Measurements from ENCODE around the gene RGS10. TPM values are rescaled to one million over a fixed set of nuclear protein-coding genes. Genes with fewer than 3 reads are reported as not detected.

The RGS10 gene
- total and polyA plus RNA-seq, 2 experiments from 2014 or later, result 26.9 to 40.3 TPM

GRCh38 chr10:119503821-119504220 is 38.7 kb downstream of the RGS10 start:
- Histone ChIP-seq H4K20me1 (ENCODE audit: insufficient read depth) (no peaks in the 10 kb centered on the region), H3K4me1 (ENCODE audit: insufficient read depth) (no peaks in the 10 kb centered on the region), H3K36me3 (ENCODE audit: low read depth) (no peaks in the 10 kb centered on the region), H3K4me2 (ENCODE audit: unreplicated experiment) (no peak overlapping the region), H2AFZ (no peak overlapping the region), H3K9ac (no peak overlapping the region), H3K27ac (no peak overlapping the region), H3K9me3 (ENCODE audit: low read depth) (no peaks in the 10 kb centered on the region), H3K27me3 (replicated peaks; ENCODE audit: insufficient read depth) (no peaks in the 10 kb centered on the region), H3K4me3 (no peak overlapping the region), H3K79me2 (ENCODE audit: insufficient read depth) (no peaks in the 10 kb centered on the region), H3F3A (ENCODE audit: insufficient read depth) (no peaks in the 10 kb centered on the region), H3K9me2 (ENCODE audit: insufficient read depth) (no peaks in the 10 kb centered on the region)
- TF ChIP-seq EZH2phosphoT487 (IDR thresholded peaks at IDR 0.05; ENCODE audit: insufficient read depth, low read depth) (no peak), EZH2 (IDR thresholded peaks at IDR 0.05; ENCODE audit: insufficient read depth, poor library complexity, severe bottlenecking) (no peak)
- 63 to 69% methylated on average over 5 of the region's 5 CpGs for whole genome bisulfite sequencing, 2 experiments (ENCODE audit: low coverage in 1 of 2, low lambda C conversion rate in 2 of 2, missing lambda C conversion rate in 2 of 2)
- DNase-seq, result no peak
- in situ Hi-C loops (cut with MboI), result no loop called here

- 88 to 92% methylated on average over 17 to 19 of the region's 19 CpGs for WGBS, 2 experiments (ENCODE audit: low coverage in 1 of 2, low lambda C conversion rate in 2 of 2, missing lambda C conversion rate in 2 of 2)
- TF ChIP-seq EZH2phosphoT487 (IDR thresholded peaks at IDR 0.05; ENCODE audit: insufficient read depth, low read depth) (no peak), EZH2 (IDR thresholded peaks at IDR 0.05; ENCODE audit: insufficient read depth, poor library complexity, severe bottlenecking) (no peak)
Observed at GRCh38 chr10:119502618-119503155, 39.8 kb downstream of the RGS10 start.

DNA sequence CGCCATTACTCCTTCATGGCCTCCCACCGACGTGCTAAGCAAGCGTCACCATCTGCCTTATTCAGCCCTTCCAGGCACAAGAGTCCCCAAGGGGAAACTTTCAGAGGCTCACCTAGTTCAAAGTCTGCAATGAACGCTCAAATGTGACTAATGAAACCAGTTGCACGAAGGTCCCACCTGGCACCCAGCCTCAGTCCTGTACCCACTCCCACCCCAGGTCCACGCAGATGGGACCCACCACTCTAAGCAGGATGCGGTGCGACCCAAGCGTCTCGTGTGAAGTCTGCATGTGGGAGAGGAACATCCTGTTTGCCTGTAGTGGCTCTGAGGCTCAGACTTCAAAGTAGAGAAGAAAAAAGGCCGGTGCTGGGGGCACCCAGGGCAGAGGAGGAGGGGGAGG is 40.3 kb downstream of the RGS10 start:
- Histone ChIP-seq H3K4me1 (ENCODE audit: insufficient read depth) (no peaks in the 10 kb centered on the region), H2AFZ (no peak overlapping the region), H3F3A (ENCODE audit: insufficient read depth) (no peaks in the 10 kb centered on the region), H3K4me2 (ENCODE audit: unreplicated experiment) (no peak overlapping the region), H3K4me3 (no peak overlapping the region), H4K20me1 (ENCODE audit: insufficient read depth) (no peaks in the 10 kb centered on the region), H3K27me3 (replicated peaks; ENCODE audit: insufficient read depth) (no peaks in the 10 kb centered on the region), H3K9ac (no peak overlapping the region), H3K9me3 (ENCODE audit: low read depth) (no peaks in the 10 kb centered on the region), H3K36me3 (ENCODE audit: low read depth) (no peaks in the 10 kb centered on the region), H3K79me2 (ENCODE audit: insufficient read depth) (no peaks in the 10 kb centered on the region), H3K9me2 (ENCODE audit: insufficient read depth) (no peaks in the 10 kb centered on the region), H3K27ac (no peak overlapping the region)
- DNase-seq, result no peak
- in situ Hi-C loops (cut with MboI), result no loop called here
- WGBS, 2 experiments (ENCODE audit: low coverage in 1 of 2, low lambda C conversion rate in 2 of 2, missing lambda C conversion rate in 2 of 2), result 92 to 93% methylated on average over 12 of the region's 12 CpGs
- TF ChIP-seq EZH2 (IDR thresholded peaks at IDR 0.05; ENCODE audit: insufficient read depth, poor library complexity, severe bottlenecking) (no peak), EZH2phosphoT487 (IDR thresholded peaks at IDR 0.05; ENCODE audit: insufficient read depth, low read depth) (no peak)

More at GRCh38 chr10:119502618-119503155, 39.8 kb downstream of the RGS10 start:
- no peaks in the 10 kb centered on the region for H4K20me1 ChIP-seq (ENCODE audit: insufficient read depth)
- no peak overlapping the region for H3K4me3 ChIP-seq
- no peak overlapping the region for H2AFZ ChIP-seq
- no peak overlapping the region for H3K27ac ChIP-seq
- H3K36me3 ChIP-seq (ENCODE audit: low read depth), result no peaks in the 10 kb centered on the region
- H3F3A ChIP-seq (ENCODE audit: insufficient read depth), result no peaks in the 10 kb centered on the region
- no peak for DNase-seq
- no peak overlapping the region for H3K4me2 ChIP-seq (ENCODE audit: unreplicated experiment)
- no peaks in the 10 kb centered on the region for H3K9me2 ChIP-seq (ENCODE audit: insufficient read depth)
- H3K79me2 ChIP-seq (ENCODE audit: insufficient read depth), result no peaks in the 10 kb centered on the region
- no peaks in the 10 kb centered on the region for H3K9me3 ChIP-seq (ENCODE audit: low read depth)
- no peak overlapping the region for H3K9ac ChIP-seq
- no peaks in the 10 kb centered on the region for H3K4me1 ChIP-seq (ENCODE audit: insufficient read depth)
- in situ Hi-C loops (cut with MboI), result no loop called here
- no peaks in the 10 kb centered on the region for H3K27me3 ChIP-seq (replicated peaks; ENCODE audit: insufficient read depth)

GRCh38 chr10:119501690-119502089 is 40.8 kb downstream of the RGS10 start:
- Histone ChIP-seq H3K27ac (no peak overlapping the region), H3K79me2 (ENCODE audit: insufficient read depth) (no peaks in the 10 kb centered on the region), H3K4me3 (no peak overlapping the region), H3K27me3 (replicated peaks; ENCODE audit: insufficient read depth) (no peaks in the 10 kb centered on the region), H3K9ac (no peak overlapping the region), H3K9me3 (ENCODE audit: low read depth) (no peaks in the 10 kb centered on the region), H4K20me1 (ENCODE audit: insufficient read depth) (no peaks in the 10 kb centered on the region), H3F3A (ENCODE audit: insufficient read depth) (no peaks in the 10 kb centered on the region), H3K4me1 (ENCODE audit: insufficient read depth) (no peaks in the 10 kb centered on the region), H3K36me3 (ENCODE audit: low read depth) (no peaks in the 10 kb centered on the region), H3K4me2 (ENCODE audit: unreplicated experiment) (no peak overlapping the region), H3K9me2 (ENCODE audit: insufficient read depth) (no peaks in the 10 kb centered on the region), H2AFZ (no peak overlapping the region)
- no peak for TF ChIP-seq EZH2 (IDR thresholded peaks at IDR 0.05; ENCODE audit: insufficient read depth, poor library complexity, severe bottlenecking)
- no peak for TF ChIP-seq EZH2phosphoT487 (IDR thresholded peaks at IDR 0.05; ENCODE audit: insufficient read depth, low read depth)
- in situ Hi-C loops (cut with MboI), result no loop called here
- no peak for DNase-seq
- 90 to 100% methylated on average over 2 of the region's 2 CpGs for WGBS, 2 experiments (ENCODE audit: low coverage in 1 of 2, low lambda C conversion rate in 2 of 2, missing lambda C conversion rate in 2 of 2)

DNA sequence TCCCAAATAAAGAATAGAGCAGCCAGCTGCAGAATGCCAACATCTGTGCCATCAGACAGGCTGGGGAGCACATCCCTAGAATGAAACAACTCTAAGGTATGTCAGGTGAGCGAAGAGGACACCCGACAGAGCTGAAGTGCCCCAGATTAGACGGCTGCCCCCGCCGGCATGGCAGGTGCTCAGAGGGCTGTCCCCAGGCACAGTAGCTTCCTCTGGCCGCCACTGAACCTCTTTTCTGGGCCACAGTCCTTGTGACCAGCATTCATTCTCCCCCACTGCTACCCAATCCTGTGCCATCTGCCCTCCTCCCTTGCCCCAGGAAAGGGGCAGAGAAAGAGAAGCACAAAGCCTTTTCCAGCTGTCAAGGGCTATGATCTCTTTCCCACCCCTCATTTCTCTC is 41.7 kb downstream of the RGS10 start:
- Histone ChIP-seq H3K36me3 (ENCODE audit: low read depth) (no peaks in the 10 kb centered on the region), H2AFZ (no peak overlapping the region), H4K20me1 (ENCODE audit: insufficient read depth) (no peaks in the 10 kb centered on the region), H3F3A (ENCODE audit: insufficient read depth) (no peaks in the 10 kb centered on the region), H3K9me2 (ENCODE audit: insufficient read depth) (no peaks in the 10 kb centered on the region), H3K79me2 (ENCODE audit: insufficient read depth) (no peaks in the 10 kb centered on the region), H3K9me3 (ENCODE audit: low read depth) (no peaks in the 10 kb centered on the region), H3K27me3 (replicated peaks; ENCODE audit: insufficient read depth) (no peaks in the 10 kb centered on the region), H3K9ac (no peak overlapping the region), H3K27ac (no peak overlapping the region), H3K4me1 (ENCODE audit: insufficient read depth) (no peaks in the 10 kb centered on the region), H3K4me3 (no peak overlapping the region), H3K4me2 (ENCODE audit: unreplicated experiment) (no peak overlapping the region)
- DNase-seq, result no peak
- WGBS, 2 experiments (ENCODE audit: low coverage in 1 of 2, low lambda C conversion rate in 2 of 2, missing lambda C conversion rate in 2 of 2), result 94 to 98% methylated on average over 6 of the region's 6 CpGs
- in situ Hi-C loops (cut with MboI), result no loop called here
- TF ChIP-seq EZH2 (IDR thresholded peaks at IDR 0.05; ENCODE audit: insufficient read depth, poor library complexity, severe bottlenecking) (no peak), EZH2phosphoT487 (IDR thresholded peaks at IDR 0.05; ENCODE audit: insufficient read depth, low read depth) (no peak)

Measured in GM23248 (cell line).